NCI-H1694 treated with DMSO at 0.1 percent for 48 hours (cell line): Measurements from ENCODE around the gene UNC5C.

Experiments used
- DNase-seq: peaks from one replicate; lab custom pipeline; 2025; lab: John Stamatoyannopoulos, UW

The UNC5C gene

GRCh38 chr4:95546866-95547714 is 1.7 kb downstream of the UNC5C start:
- no peak for DNase-seq

DNA sequence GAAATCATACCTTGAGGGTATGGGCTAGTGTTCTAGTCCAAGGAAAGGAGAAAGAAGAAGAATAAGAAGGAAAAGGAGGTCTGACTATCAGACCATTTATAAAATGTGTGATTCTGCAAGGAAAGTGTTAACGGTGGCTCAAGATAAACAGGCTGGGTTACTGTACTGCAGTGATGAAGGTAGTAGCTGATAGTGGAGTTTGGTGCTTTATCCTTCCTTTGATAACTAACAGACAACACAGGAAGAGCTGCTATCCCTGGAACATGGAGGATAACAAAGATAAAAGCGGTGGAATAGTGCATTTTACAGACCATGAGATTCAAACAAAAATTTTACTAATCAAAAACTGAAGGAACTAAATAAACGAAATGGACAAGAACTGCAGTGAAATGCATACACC is 2.6 kb downstream of the UNC5C start:
- DNase-seq, result no peak

- no peak for DNase-seq
These were observed 3.2 kb downstream of the UNC5C start for GRCh38 chr4:95545546-95545945.

- no peak for DNase-seq
These were observed 4.4 kb downstream of the UNC5C start for GRCh38 chr4:95544113-95545103.

GRCh38 chr4:95541889-95542607 is 6.7 kb downstream of the UNC5C start:
- no peak for DNase-seq

DNA sequence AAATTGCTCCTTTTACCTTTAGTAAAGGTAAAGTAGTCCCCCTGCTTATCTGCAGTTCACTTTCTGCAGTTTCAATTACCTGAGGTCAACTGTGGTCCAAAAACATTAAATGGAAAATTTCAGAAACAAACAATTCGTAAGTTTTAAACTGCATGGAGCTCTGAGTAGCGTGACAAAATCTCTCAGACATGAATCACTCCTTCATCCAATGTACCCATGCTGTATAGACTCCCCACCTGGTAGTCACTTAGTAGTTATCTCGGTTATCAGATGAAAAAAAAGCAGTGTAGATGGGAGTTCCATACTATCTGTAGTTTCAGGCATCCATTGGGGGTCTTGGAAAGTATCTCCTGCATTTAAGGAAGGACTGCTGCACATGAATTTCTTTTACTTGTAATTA is 7.7 kb downstream of the UNC5C start:
- no peak for DNase-seq

DNA sequence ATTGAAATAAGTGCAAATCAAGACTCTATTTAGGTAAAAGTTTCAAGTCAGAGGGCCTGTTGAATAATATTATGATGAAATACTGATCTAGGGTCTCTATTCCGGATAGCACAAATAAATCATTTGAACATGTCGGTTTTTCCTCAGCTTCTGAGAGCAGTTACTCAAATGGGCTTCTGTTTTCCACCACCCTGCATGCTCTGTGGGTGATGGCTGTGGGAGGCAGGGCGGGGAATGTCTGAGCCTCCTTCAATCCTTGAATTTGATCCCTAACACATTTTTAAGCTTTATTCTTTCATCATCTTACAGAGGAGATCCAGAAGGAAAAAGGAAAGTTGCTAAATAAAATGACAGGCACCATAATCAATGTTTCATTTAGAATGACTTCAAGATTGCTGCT is 8.5 kb downstream of the UNC5C start:
- DNase-seq, result no peak

GRCh38 chr4:95539106-95539505 is 9.7 kb downstream of the UNC5C start:
- no peak for DNase-seq

DNA sequence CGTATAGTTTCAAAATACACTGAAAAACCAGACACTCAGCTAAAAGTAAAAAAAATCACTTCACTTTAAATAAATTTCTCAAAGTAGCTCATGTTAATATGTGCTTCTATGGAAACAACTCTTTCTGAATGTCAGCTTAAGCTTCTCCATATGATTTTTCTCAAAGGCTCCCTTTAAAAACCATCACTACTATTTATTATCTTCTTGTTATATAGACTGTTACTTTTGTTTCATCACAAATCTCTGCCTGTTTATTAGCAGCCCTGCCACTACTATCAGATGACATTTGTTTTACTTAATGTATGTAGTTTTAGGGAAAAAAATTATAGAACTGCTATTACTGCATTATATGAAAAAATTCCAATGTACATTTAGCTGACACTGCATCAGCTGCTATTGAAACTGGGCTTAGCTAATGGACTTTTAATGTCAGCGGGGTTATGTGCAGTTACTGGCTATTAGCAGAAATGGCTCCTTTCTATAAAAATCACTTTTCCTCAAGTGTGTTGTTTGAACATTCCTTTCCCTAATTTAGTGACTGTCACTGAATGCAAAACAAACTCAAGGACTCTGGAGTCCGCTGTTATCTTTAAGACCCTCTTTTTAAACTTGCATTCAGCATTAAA is 10.8 kb downstream of the UNC5C start:
- no peak for DNase-seq

DNA sequence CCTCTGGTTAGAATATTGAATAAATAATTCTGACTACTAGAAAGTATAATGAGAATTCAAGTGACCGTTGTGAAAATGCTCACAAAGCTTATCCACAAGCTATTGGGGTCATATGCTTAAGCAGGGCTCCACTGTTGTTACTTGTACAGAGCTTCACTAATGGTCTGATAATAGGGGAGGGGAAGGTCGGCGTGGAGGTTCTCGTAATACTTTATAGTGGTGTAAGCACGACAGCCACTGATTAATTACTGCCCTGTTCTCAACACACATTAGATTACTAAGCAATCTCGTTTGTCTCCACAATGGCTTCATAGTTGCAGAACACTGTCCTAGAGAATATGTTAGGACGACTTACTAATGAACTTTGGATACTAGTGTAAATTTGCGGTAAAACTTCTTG is 11.6 kb downstream of the UNC5C start:
- DNase-seq, result no peak

DNA sequence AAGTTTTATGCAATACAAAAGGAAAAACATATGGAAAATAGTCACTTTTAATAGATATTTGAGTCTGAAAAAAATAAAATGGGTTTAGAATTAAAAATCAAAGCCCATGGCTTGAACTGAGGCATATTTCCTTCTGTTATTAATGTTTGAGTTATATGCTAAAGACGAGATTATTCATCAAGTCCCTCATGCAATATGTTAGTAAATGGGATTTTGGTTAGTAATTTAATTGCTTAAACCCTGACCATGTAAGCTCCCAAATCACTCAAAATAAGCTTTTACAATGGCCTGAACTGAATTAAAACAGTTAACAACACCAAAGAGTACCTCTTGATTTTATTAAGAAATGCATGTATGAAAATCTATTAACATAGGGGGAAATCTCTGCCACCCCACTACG is 12.1 kb downstream of the UNC5C start:
- no peak for DNase-seq

DNA sequence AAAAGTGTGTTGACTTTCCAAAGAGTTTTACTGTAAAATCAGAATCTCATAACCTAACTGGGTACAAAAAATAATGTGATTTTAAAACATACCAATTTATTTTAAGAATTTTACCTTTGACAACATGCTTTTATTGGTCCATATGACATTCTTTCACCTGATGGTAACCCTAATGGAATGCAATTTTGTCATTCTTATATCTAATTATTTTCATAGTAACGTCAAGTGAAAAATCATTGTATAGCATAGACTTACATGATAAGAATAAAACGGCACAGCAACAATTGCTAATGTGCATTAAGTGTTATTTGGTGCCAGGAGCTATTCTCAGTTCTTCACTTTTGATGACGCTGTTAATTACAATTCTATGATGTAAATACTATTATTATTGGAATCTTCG is 13.6 kb downstream of the UNC5C start:
- no peak for DNase-seq

DNA sequence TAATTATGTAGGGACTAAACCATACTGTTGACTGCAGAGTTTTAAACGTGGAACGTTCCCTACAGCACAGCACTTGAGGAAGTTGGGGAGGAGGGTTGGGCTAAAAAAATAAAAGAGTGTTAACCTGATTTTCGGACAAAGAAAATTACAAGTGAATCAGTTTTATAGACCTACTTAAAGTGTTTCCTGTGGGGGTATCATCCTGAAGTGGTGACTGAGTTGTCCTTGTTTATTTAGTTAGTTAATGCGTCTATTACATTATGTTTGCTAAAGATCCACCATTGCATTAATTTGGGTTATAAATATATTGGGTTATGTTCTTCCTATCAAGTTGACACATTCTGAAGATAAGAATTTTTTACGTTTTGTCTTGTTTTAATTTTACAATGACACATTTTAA is 14.7 kb downstream of the UNC5C start:
- DNase-seq, result no peak

DNA sequence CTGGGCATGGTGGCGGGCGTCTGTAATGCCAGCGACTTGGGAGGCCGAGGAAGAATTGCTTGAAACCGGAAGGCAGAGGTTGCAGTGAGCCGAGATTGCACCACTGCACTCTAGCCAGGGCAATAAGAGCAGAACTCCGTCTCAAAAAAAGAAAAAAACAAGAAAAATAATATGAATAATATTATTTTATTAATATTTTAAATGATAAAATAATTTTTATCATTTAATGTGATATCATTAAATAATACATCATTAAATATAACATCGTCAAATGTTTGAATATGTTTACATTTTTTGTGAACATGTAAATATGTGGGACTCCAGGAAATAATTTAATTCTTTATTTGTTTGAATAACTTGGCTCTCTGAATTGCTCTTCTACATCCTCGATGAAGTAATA is 15.5 kb downstream of the UNC5C start:
- no peak for DNase-seq

DNA sequence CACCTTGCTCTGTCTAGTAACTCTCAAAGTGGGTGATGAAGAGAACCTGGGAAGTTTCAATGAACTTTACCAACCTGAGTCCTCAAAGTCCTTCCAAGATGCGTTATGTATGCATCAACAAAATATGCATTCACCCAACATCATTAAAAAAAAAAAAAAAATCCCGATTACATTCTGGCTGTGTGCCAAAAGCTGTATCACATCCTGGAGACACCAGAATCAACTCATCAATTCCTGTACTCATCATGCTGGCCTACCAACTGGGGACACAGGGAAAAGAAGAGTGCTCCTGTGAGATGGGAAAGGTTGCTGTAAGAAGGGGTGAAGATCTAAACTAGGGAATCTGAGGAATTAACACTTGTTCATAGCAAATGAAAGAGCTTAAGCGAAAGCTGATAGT is 16.5 kb downstream of the UNC5C start:
- no peak for DNase-seq

DNA sequence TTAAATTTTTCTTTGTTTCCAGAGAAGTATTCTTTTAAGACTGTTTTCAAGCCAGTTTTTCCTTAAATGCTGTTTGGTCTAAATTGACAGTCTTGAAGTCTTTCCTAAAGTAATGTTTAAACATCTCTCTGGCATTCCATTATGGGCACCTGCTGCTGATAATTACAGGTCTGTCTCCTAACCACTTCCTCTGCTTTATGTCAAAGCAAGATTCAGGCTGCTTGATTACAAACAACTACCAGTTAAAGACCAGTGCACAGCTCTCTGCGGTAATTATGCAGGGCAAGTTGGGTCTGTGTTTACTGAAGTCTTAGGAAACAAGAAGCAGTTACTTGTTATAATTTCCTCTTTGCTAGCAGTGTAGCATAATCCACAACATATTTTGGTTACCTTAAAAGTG is 17.6 kb downstream of the UNC5C start:
- DNase-seq, result no peak

GRCh38 chr4:95529946-95530345 is 18.8 kb downstream of the UNC5C start:
- DNase-seq, result no peak

GRCh38 chr4:95528388-95528948 is 20.3 kb downstream of the UNC5C start:
- DNase-seq, result no peak

DNA sequence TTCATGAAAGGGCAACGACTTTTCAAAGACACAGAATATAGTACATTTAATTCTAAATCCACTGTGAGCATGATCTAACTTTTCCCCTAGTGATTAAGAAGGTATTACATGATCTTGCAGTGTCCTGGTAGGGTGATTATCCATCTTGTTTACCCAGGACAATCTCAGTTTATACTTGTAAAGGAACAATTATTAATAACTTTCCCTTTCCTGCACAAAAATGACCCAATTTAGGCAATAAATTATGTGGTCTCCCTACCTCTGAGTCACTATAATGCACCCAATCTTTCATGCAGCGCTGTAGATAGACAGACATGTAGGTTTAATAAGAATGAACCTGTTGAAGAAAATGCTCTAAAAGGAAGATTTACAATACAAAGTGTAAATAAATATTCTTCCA is 22.7 kb downstream of the UNC5C start:
- no peak for DNase-seq

- no peak for DNase-seq
These were observed 24.0 kb downstream of the UNC5C start for GRCh38 chr4:95524729-95525128.

DNA sequence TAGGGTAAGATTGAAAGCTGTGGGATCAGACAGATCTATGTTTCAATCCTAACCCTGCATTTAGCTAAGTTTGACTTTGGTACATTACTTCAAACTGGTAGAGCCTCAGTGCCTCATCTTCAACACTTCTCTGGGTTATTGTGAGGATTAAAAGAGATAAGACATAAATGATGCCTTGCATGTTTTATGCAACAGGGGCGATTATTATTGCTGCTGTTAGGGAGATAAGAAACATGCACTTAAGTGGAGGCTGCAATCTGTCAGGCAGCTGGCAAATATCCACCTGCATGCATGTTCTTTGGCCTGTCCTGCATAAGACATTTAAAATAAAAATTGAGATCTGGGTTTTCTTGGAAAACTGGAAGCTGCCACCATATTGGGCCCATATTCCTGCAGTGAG is 24.6 kb downstream of the UNC5C start:
- DNase-seq, result no peak
